Fibroblast of mammary gland (primary cell): ENCODE measurements around the gene TWNK.
A peak's percentile ranks its signal among the peaks of the same experiment; 100 is the strongest.

Experiments used
- DNase-seq: peaks from one replicate; pipeline ENCODE4 v3.0.0-alpha.2; 2010; ENCODE audit warnings: low read depth
- H3K4me3 ChIP-seq: 2 replicates; pipeline ENCODE4 v1.5.1; 2011; ENCODE audit warnings: low read depth, mild to moderate bottlenecking, low read length, moderate library complexity; ENCODE audit not compliant: control insufficient read depth
- TF ChIP-seq, protein P1 (sequence below): conservative IDR thresholded peaks from 2 replicates; pipeline ENCODE4 v1.5.1; 2011; ENCODE audit warnings: low read depth, low read length, inconsistent platforms; ENCODE audit not compliant: control insufficient read depth, insufficient read depth

The TWNK gene

DNA sequence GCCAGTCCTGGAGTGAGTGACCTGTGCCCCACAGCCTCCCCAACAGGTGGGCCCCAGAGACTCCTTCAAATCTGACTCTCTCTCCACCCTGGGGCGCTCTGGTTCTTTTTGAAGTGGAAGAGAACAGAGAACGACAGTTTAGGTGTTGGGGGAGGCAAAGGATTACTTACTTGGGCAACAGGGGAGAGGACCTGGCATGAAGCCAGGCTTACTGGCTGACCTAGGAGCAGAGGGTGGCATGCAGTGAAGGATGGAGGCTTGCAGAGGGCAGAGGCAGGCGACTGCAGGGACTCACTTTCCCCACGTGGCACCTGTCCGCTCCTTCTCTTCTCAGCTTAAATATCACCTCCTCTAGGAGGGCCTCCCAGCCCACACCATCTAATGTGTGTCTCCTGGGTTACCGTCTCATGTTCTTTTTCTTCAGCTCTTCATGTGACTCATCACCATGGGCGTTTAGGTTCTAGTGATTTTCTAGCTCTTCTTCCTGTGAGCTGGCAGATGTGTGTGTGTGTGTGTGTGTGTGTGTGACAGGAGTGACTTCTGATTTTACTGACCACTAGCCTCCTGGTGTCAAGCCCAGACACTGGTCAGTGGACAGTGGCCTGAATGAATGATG, 27.7 kb downstream of the TWNK start:
- DNase-seq: peak; percentile 98
- no peak overlapping the region for H3K4me3 ChIP-seq
- TF ChIP-seq, protein P1, sequence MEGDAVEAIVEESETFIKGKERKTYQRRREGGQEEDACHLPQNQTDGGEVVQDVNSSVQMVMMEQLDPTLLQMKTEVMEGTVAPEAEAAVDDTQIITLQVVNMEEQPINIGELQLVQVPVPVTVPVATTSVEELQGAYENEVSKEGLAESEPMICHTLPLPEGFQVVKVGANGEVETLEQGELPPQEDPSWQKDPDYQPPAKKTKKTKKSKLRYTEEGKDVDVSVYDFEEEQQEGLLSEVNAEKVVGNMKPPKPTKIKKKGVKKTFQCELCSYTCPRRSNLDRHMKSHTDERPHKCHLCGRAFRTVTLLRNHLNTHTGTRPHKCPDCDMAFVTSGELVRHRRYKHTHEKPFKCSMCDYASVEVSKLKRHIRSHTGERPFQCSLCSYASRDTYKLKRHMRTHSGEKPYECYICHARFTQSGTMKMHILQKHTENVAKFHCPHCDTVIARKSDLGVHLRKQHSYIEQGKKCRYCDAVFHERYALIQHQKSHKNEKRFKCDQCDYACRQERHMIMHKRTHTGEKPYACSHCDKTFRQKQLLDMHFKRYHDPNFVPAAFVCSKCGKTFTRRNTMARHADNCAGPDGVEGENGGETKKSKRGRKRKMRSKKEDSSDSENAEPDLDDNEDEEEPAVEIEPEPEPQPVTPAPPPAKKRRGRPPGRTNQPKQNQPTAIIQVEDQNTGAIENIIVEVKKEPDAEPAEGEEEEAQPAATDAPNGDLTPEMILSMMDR: no peak

DNA sequence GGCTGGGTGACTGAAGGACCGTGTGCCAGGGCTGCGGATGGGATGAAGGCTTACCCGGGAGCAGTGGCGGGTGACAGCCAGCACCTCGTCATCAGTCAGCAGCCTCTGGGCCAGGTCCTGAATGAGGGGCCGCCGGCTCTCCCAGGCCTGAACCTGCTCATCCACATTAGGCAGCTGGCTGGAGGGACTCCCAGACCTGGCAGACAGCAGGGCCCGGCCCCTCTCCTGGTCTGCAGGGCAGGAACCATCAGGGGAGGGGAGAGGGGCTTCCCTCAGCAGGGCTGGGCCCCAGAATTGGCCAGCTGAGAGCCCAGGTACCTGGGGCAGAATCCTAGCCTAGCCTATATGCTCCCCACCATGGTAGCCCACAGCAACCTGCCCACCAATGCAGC, 28.2 kb downstream of the TWNK start:
- TF ChIP-seq, protein P1: no peak
- no peak overlapping the region for H3K4me3 ChIP-seq
- DNase-seq: no peak

DNA sequence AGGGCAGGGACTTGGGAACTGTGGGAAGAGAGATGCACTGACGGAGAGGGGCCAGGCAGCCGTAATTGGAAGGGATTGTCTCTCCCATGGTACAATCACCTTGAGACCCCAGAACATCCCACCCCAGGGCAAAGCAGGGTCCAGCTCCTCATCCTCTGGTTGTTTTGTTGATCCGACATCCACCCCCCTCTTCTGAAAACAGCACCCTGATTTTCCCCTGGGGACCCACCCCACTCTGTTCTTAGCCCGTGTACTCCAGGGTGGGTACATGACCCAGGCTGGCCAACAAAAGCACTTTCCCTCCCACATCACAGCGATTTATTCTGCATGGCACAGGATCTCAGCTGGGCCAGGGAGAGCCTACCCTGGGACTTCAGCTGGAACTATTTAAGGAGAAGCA, 29.5 kb downstream of the TWNK start:
- TF ChIP-seq, protein P1: no peak
- DNase-seq: no peak
- H3K4me3 ChIP-seq: no peak overlapping the region

GRCh38 chr10:101018118-101018599, 30.8 kb downstream of the TWNK start:
- H3K4me3 ChIP-seq: no peak overlapping the region
- DNase-seq: no peak
- TF ChIP-seq, protein P1: no peak

- peak; percentile 76 for DNase-seq
- no peak overlapping the region for H3K4me3 ChIP-seq
- TF ChIP-seq, protein P1: peak; percentile 69
Measured at GRCh38 chr10:101018600-101019439, 31.5 kb downstream of the TWNK start.

GRCh38 chr10:101019440-101019703, 32.0 kb downstream of the TWNK start:
- no peak overlapping the region for H3K4me3 ChIP-seq
- TF ChIP-seq, protein P1: no peak

More at GRCh38 chr10:101019440-101019703, 32.0 kb downstream of the TWNK start:
- no peak for DNase-seq
